Activated B cell treated with CpG ODN at 0.5 μM for 24 hours (primary cell): ENCODE data around the gene GRK6. TPM values are rescaled to one million over a fixed set of nuclear protein-coding genes. Genes with fewer than 3 reads are reported as not detected.
"Not testable (repeated sequence)": the region's sequence is repeated elsewhere in the genome, so short reads cannot be mapped to it uniquely, and the experiment has no call there.

ENCODE experiments used
- ATAC-seq: fragments of 200-7000 bp; cut with Tn5 transposase; one replicate; pipeline ENCODE4 v1.10.0; 2021; ENCODE audit warnings: low read depth, mild to moderate bottlenecking, moderate library complexity
- CTCF ChIA-PET: fragments of 350-600 bp; sonication (Branson Sonifier 250); formaldehyde crosslinking; loops from one replicate; lab custom pipeline; 2021; ENCODE audit warnings: antibody characterized with exemption; lab: Charles Lee
- POLR2A ChIA-PET: fragments of 350-600 bp; sonication (Branson Sonifier 250); formaldehyde crosslinking; loops from one replicate; lab custom pipeline; 2021; ENCODE audit warnings: antibody characterized with exemption; lab: Charles Lee
- DNase-seq: peaks from one replicate; pipeline ENCODE4 v3.0.0; 2022
- H3K27ac Mint-ChIP-seq: one replicate; pipeline ENCODE4 v1.8.0; 2020; ENCODE audit warnings: mixed read lengths
- H3K27me3 Mint-ChIP-seq: one replicate; pipeline ENCODE4 v1.8.0; 2021; ENCODE audit warnings: mixed read lengths
- H3K36me3 Mint-ChIP-seq: one replicate; pipeline ENCODE4 v1.8.0; 2021; ENCODE audit warnings: low read depth, mixed read lengths
- H3K4me1 Mint-ChIP-seq: one replicate; pipeline ENCODE4 v1.8.0; 2021; ENCODE audit warnings: mixed read lengths
- H3K4me3 Mint-ChIP-seq: one replicate; pipeline ENCODE4 v1.8.0; 2020; ENCODE audit warnings: mild to moderate bottlenecking, mixed read lengths
- H3K9me3 Mint-ChIP-seq: one replicate; pipeline ENCODE4 v1.8.0; 2020; ENCODE audit warnings: mixed read lengths
- CTCF ChIP-seq: fragments of 200-600 bp; IDR thresholded peaks from one replicate; pipeline ENCODE4 v1.8.0; 2022; ENCODE audit warnings: antibody characterized with exemption, mild to moderate bottlenecking
- intact Hi-C: fragments of 100-400 bp; cut with micrococcal nuclease; formaldehyde crosslinking; loops from one replicate; pipeline ENCODE4 v1.15.1; 2024
- total RNA-seq: library from RNA; stranded (reverse); gene quantifications from 2 replicates; pipeline ENCODE4 v1.2.3, GENCODE V29; 2022

GRK6 gene
- total RNA-seq, 1 donor from 2014 or later: 92.6 TPM

- no peaks in the 10 kb centered on the region for H3K27me3 Mint-ChIP-seq
- CTCF ChIA-PET: no interaction called here
- intact Hi-C loops: no loop called here
- DNase-seq (no peak), ATAC-seq (no peak)
- H3K9me3 Mint-ChIP-seq: no peaks in the 10 kb centered on the region
- POLR2A ChIA-PET: no interaction called here
- no peak for TF ChIP-seq CTCF
- H3K4me3 Mint-ChIP-seq: no peak overlapping the region
- H3K36me3 Mint-ChIP-seq: peaks cover 7% of the 10 kb centered on the region
- no peak overlapping the region for H3K27ac Mint-ChIP-seq
- peaks cover 20% of the 10 kb centered on the region for H3K4me1 Mint-ChIP-seq
These were observed 55.9 kb downstream of the GRK6 start for GRCh38 chr5:177482359-177482795.

GRCh38 chr5:177483042-177483441 is 56.6 kb downstream of the GRK6 start:
- POLR2A ChIA-PET: no interaction called here
- intact Hi-C loops: no loop called here
- peaks cover 8% of the 10 kb centered on the region for H3K36me3 Mint-ChIP-seq
- CTCF ChIA-PET: no interaction called here
- peaks cover 20% of the 10 kb centered on the region for H3K4me1 Mint-ChIP-seq
- H3K4me3 Mint-ChIP-seq: no peak overlapping the region
- no peak for TF ChIP-seq CTCF
- H3K27me3 Mint-ChIP-seq: no peaks in the 10 kb centered on the region
- DNase-seq (no peak), ATAC-seq (no peak)
- H3K27ac Mint-ChIP-seq: no peak overlapping the region
- no peaks in the 10 kb centered on the region for H3K9me3 Mint-ChIP-seq

- POLR2A ChIA-PET: no interaction called here
- Mint-ChIP-seq H3K4me1 (peaks cover 9% of the 10 kb centered on the region), H3K9me3 (no peaks in the 10 kb centered on the region), H3K27ac (no peak overlapping the region), H3K4me3 (no peak overlapping the region), H3K36me3 (peaks cover 8% of the 10 kb centered on the region), H3K27me3 (no peaks in the 10 kb centered on the region)
- ATAC-seq (no peak), DNase-seq (no peak)
- CTCF ChIA-PET: no interaction called here
- no peak for TF ChIP-seq CTCF
- intact Hi-C loops: no loop called here
These were observed 57.8 kb downstream of the GRK6 start for GRCh38 chr5:177483994-177484901.

GRCh38 chr5:177484902-177485549 is 58.5 kb downstream of the GRK6 start:
- ChIA-PET CTCF (no interaction called here), POLR2A (no interaction called here)
- DNase-seq: no peak
- no peak overlapping the region for H3K4me3 Mint-ChIP-seq
- no peak for TF ChIP-seq CTCF
- H3K27me3 Mint-ChIP-seq: no peaks in the 10 kb centered on the region
- no peak for ATAC-seq
- no peaks in the 10 kb centered on the region for H3K9me3 Mint-ChIP-seq
- H3K27ac Mint-ChIP-seq: no peak overlapping the region
- intact Hi-C loops: no loop called here
- peaks cover 10% of the 10 kb centered on the region for H3K36me3 Mint-ChIP-seq
- H3K4me1 Mint-ChIP-seq: peaks cover 3% of the 10 kb centered on the region

- not testable (repeated sequence) for H3K9me3 Mint-ChIP-seq
These were observed 59.3 kb downstream of the GRK6 start for GRCh38 chr5:177485753-177486152.

More at GRCh38 chr5:177485753-177486152, 59.3 kb downstream of the GRK6 start:
- POLR2A ChIA-PET, ATAC-seq, CTCF ChIA-PET, intact Hi-C loops, H3K27ac Mint-ChIP-seq, H3K4me3 Mint-ChIP-seq, H3K27me3 Mint-ChIP-seq, H3K4me1 Mint-ChIP-seq, DNase-seq: not testable (repeated sequence)
- peaks cover 11% of the 10 kb centered on the region for H3K36me3 Mint-ChIP-seq
